ENCODE measurements around the gene NR4A1. TPM values are rescaled to one million over a fixed set of nuclear protein-coding genes. Genes with fewer than 3 reads are reported as not detected.

Gene NR4A1
- total and polyA plus RNA-seq, 10 of the 15 experiments (the other 5 are each of a cell fraction or from before 2014, with no cell fraction given) = 0.05 to 7.9 (median 2.2) TPM; not detected in 1

DNA sequence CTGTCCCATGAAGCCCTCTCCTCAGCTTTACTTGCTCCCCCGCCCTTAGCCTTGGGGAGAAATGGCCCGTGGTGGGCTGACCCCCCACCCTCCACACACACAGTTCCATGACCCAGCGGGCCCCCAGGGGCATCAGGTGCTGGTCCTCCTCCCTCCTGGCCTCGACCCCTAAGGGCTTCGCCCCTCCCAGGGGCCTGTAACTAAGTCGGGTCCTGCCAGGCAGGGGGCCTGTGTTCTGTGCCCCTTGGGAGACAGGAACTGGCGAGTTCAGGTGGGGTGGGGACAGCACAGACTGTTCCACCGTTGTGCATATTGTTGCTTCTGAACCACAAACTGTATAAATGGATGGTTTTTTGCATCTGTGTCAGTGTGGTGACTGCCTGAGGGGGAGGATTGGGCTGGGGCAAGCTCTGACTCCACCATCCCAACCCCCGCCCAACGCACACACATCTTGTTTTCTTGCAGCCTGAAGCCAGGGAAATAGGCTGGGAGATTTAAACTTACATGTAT, 35.7 kb upstream of the NR4A1 start (continued):
- TF ChIP-seq, protein P1, sequence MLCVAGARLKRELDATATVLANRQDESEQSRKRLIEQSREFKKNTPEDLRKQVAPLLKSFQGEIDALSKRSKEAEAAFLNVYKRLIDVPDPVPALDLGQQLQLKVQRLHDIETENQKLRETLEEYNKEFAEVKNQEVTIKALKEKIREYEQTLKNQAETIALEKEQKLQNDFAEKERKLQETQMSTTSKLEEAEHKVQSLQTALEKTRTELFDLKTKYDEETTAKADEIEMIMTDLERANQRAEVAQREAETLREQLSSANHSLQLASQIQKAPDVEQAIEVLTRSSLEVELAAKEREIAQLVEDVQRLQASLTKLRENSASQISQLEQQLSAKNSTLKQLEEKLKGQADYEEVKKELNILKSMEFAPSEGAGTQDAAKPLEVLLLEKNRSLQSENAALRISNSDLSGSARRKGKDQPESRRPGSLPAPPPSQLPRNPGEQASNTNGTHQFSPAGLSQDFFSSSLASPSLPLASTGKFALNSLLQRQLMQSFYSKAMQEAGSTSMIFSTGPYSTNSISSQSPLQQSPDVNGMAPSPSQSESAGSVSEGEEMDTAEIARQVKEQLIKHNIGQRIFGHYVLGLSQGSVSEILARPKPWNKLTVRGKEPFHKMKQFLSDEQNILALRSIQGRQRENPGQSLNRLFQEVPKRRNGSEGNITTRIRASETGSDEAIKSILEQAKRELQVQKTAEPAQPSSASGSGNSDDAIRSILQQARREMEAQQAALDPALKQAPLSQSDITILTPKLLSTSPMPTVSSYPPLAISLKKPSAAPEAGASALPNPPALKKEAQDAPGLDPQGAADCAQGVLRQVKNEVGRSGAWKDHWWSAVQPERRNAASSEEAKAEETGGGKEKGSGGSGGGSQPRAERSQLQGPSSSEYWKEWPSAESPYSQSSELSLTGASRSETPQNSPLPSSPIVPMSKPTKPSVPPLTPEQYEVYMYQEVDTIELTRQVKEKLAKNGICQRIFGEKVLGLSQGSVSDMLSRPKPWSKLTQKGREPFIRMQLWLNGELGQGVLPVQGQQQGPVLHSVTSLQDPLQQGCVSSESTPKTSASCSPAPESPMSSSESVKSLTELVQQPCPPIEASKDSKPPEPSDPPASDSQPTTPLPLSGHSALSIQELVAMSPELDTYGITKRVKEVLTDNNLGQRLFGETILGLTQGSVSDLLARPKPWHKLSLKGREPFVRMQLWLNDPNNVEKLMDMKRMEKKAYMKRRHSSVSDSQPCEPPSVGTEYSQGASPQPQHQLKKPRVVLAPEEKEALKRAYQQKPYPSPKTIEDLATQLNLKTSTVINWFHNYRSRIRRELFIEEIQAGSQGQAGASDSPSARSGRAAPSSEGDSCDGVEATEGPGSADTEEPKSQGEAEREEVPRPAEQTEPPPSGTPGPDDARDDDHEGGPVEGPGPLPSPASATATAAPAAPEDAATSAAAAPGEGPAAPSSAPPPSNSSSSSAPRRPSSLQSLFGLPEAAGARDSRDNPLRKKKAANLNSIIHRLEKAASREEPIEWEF (IDR thresholded peaks at IDR 0.05; ENCODE audit: insufficient replicate concordance, low read depth, low read length) = no peak
- no peak for TF ChIP-seq FOXM1 (IDR thresholded peaks at IDR 0.05; ENCODE audit: low read depth, low read length)
- no peak for TF ChIP-seq SIN3A (IDR thresholded peaks at IDR 0.05; ENCODE audit: low read depth, low read length)

DNA sequence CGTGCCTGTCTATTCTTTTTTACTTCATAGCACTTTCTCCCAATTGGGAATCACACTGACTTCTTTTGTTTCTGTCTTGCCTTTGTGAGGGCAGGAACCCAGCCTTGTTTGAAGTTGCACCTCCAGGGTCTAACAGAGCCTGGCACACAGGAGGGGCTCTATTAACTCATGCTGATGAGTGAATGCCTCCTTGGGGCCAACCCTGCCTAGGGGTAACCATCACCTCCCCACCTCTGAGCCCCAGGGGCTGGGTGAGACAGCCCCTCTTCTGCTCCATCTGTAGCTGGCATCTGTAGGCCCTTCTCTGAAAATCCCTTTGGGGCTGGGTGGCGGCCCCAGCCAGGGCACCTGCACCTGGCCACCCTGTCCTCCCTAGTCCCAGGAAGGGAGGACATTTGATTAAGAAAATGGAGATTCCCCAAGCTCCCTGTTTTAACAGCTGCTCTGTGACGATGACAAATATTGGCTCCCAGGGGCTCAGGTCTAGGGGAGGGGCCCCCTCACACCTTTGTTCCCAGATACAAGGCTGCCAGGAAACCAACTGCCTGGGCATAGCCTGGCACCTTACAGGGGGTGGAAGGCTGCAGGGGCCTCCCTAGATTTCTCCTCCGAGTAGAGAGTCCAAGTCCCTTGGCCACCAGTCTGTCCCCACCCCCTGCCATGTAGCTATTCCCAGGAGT, 32.7 kb upstream of the NR4A1 start:
- ChIA-PET POLR2A (no interaction called here), RAD21 (ENCODE audit: unreplicated experiment) (interaction anchor here (7.1 kb wide), 1 partner anchor 25 kb away, joined by 54 read pairs; no protein-coding TSS in a partner anchor), CTCF (interaction anchor here (0.6 to 15.6 kb wide), 5 partner anchors 12 to 114 kb away, joined by 3 to 412 read pairs (median 334); partner anchors contain the start of gene TAMALIN), SMC1A (ENCODE audit: uncharacterized antibody, unreplicated experiment) (interaction anchor here (0.5 to 6.7 kb wide), 2 partner anchors 14 to 1404 kb away, joined by 3 to 92 read pairs; partner anchors contain the start of gene TAMALIN)
- ATAC-seq (no peak), DNase-seq (ENCODE audit: low read depth, low spot score) (no peak), FAIRE-seq (no peak)
- in situ Hi-C loops (cut with MboI) (no loop called here), intact Hi-C loops (cut with micrococcal nuclease; ENCODE audit: unreplicated experiment) (no loop called here)
- no peak overlapping the region for H3K9ac ChIP-seq (ENCODE audit: control insufficient read depth, insufficient read depth, low read length)
- TF ChIP-seq SPI1 (IDR thresholded peaks at IDR 0.05; ENCODE audit: borderline replicate concordance, insufficient read depth, low read depth, low read length) = no peak
- no peak for TF ChIP-seq BHLHE40 (IDR thresholded peaks at IDR 0.05; ENCODE audit: borderline replicate concordance in 1 of 2, low read depth in 2 of 2, low read length in 1 of 2)
- TF ChIP-seq RAD51 (IDR thresholded peaks at IDR 0.05) = no peak
- TF ChIP-seq, protein P2, sequence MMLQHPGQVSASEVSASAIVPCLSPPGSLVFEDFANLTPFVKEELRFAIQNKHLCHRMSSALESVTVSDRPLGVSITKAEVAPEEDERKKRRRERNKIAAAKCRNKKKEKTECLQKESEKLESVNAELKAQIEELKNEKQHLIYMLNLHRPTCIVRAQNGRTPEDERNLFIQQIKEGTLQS (IDR thresholded peaks at IDR 0.05; ENCODE audit: borderline replicate concordance, extremely low read depth, low read depth, low read length) = no peak
- TF ChIP-seq SP1 (IDR thresholded peaks at IDR 0.05; ENCODE audit: low read depth, low read length) = no peak
- no peak for TF ChIP-seq LARP7 (IDR thresholded peaks at IDR 0.05)
- TF ChIP-seq SRF (IDR thresholded peaks at IDR 0.05; ENCODE audit: low read depth in 2 of 2, low read length in 2 of 2) = no peak
- TF ChIP-seq, protein P3, sequence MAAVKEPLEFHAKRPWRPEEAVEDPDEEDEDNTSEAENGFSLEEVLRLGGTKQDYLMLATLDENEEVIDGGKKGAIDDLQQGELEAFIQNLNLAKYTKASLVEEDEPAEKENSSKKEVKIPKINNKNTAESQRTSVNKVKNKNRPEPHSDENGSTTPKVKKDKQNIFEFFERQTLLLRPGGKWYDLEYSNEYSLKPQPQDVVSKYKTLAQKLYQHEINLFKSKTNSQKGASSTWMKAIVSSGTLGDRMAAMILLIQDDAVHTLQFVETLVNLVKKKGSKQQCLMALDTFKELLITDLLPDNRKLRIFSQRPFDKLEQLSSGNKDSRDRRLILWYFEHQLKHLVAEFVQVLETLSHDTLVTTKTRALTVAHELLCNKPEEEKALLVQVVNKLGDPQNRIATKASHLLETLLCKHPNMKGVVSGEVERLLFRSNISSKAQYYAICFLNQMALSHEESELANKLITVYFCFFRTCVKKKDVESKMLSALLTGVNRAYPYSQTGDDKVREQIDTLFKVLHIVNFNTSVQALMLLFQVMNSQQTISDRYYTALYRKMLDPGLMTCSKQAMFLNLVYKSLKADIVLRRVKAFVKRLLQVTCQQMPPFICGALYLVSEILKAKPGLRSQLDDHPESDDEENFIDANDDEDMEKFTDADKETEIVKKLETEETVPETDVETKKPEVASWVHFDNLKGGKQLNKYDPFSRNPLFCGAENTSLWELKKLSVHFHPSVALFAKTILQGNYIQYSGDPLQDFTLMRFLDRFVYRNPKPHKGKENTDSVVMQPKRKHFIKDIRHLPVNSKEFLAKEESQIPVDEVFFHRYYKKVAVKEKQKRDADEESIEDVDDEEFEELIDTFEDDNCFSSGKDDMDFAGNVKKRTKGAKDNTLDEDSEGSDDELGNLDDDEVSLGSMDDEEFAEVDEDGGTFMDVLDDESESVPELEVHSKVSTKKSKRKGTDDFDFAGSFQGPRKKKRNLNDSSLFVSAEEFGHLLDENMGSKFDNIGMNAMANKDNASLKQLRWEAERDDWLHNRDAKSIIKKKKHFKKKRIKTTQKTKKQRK (IDR thresholded peaks at IDR 0.05; ENCODE audit: low read depth, low read length) = no peak
- TF ChIP-seq ASH2L (IDR thresholded peaks at IDR 0.05; ENCODE audit: borderline replicate concordance, low read depth) = no peak
- peaks cover 6% of the 10 kb centered on the region for H3K4me1 ChIP-seq (ENCODE audit: control insufficient read depth, insufficient read depth, low read length)
- no peaks in the 10 kb centered on the region for H3K79me2 ChIP-seq (ENCODE audit: control insufficient read depth, insufficient read depth, low read length)
- no peak overlapping the region for H2AFZ ChIP-seq (ENCODE audit: control insufficient read depth, low read depth, low read length)
- no peak overlapping the region for H3K4me3 ChIP-seq
- no peaks in the 10 kb centered on the region for H3K36me3 ChIP-seq (ENCODE audit: control insufficient read depth in 2 of 2, insufficient read depth in 2 of 2, low read length in 1 of 2)
- H3K27ac ChIP-seq (ENCODE audit: control insufficient read depth, insufficient read depth) = no peak overlapping the region
- peaks cover 0 to 9% of the 10 kb centered on the region in 2 experiments; a peak in 2 of 4 replicates for H3K27me3 ChIP-seq (replicated peaks in 1 of 2; ENCODE audit: control insufficient read depth in 2 of 2, insufficient read depth in 2 of 2, low read length in 1 of 2)
- 51% methylated on average over 4 of the region's 4 CpGs for WGBS (ENCODE audit: insufficient coverage, insufficient replicate concordance, low lambda C conversion rate, missing lambda C conversion rate)
- BruUV-seq (replicated peaks) = no TSS peak
- no peaks in the 10 kb centered on the region for H4K20me1 ChIP-seq (ENCODE audit: control insufficient read depth, insufficient read depth)
- no peaks in the 10 kb centered on the region for H3K9me3 ChIP-seq (replicated peaks; ENCODE audit: control insufficient read depth, insufficient read depth, low read length)
- H3K4me2 ChIP-seq (ENCODE audit: control insufficient read depth, insufficient read depth) = no peak overlapping the region
